GM21529 (cell line): Measurements from ENCODE around the gene PLCB2.

ENCODE experiments used
- ATAC-seq: cut with Tn5 transposase; IDR thresholded peaks from one replicate; pipeline ENCODE4 v1.9.1; 2021; ENCODE audit not compliant: unreplicated experiment

PLCB2 gene

GRCh38 chr15:40303576-40303975 is 4.2 kb downstream of the PLCB2 start:
- ATAC-seq = no peak

GRCh38 chr15:40302981-40303380 is 4.8 kb downstream of the PLCB2 start:
- no peak for ATAC-seq

- no peak for ATAC-seq
Measured at GRCh38 chr15:40302288-40302886, 5.3 kb downstream of the PLCB2 start.

GRCh38 chr15:40301467-40302179 is 6.1 kb downstream of the PLCB2 start:
- ATAC-seq = no peak

- ATAC-seq = no peak
Measured at GRCh38 chr15:40300771-40301170, 7.0 kb downstream of the PLCB2 start.

- ATAC-seq = no peak
Measured at GRCh38 chr15:40300367-40300766, 7.4 kb downstream of the PLCB2 start.

- no peak for ATAC-seq
Measured at GRCh38 chr15:40298216-40298935, 9.4 kb downstream of the PLCB2 start.

- ATAC-seq = no peak
Measured at GRCh38 chr15:40297356-40297755, 10.4 kb downstream of the PLCB2 start.

GRCh38 chr15:40296561-40297230 is 11.0 kb downstream of the PLCB2 start:
- no peak for ATAC-seq

- ATAC-seq = no peak
Measured at GRCh38 chr15:40295877-40296560, 11.7 kb downstream of the PLCB2 start.

- no peak for ATAC-seq
Measured at GRCh38 chr15:40295297-40295696, 12.4 kb downstream of the PLCB2 start.

- ATAC-seq = no peak
Measured at GRCh38 chr15:40293905-40294895, 13.5 kb downstream of the PLCB2 start.

- ATAC-seq = no peak
Measured at GRCh38 chr15:40293006-40293405, 14.7 kb downstream of the PLCB2 start.

GRCh38 chr15:40292246-40292645 is 15.5 kb downstream of the PLCB2 start:
- no peak for ATAC-seq

- ATAC-seq = no peak
Measured at GRCh38 chr15:40290918-40291574, 16.7 kb downstream of the PLCB2 start.

GRCh38 chr15:40290545-40290917 is 17.2 kb downstream of the PLCB2 start:
- ATAC-seq = no peak

- no peak for ATAC-seq
Measured at GRCh38 chr15:40289140-40289775, 18.5 kb downstream of the PLCB2 start.

GRCh38 chr15:40287968-40288367 is 19.8 kb downstream of the PLCB2 start:
- ATAC-seq = no peak

GRCh38 chr15:40287505-40287904 is 20.2 kb downstream of the PLCB2 start:
- no peak for ATAC-seq
